Activated CD8-positive, alpha-beta memory T cell treated with anti-CD3 and anti-CD28 coated beads, Interleukin-2, amount 10 ng/mL, durations not matched to agents 7 days and 5 days (primary cell): ENCODE data around the gene TAF1D. TPM values are rescaled to one million over a fixed set of nuclear protein-coding genes. Genes with fewer than 3 reads are reported as not detected.
A peak's percentile ranks its signal among the peaks of the same experiment; 100 is the strongest.

Source experiments
- ATAC-seq: fragments of 150-1000 bp; cut with Tn5 transposase; one replicate; pipeline ENCODE4 v1.10.0; 2021; ENCODE audit warnings: moderate library complexity
- CTCF ChIA-PET: fragments of 350-600 bp; sonication (Branson Sonifier 250); formaldehyde crosslinking; loops from one replicate; lab custom pipeline; 2021; ENCODE audit warnings: antibody characterized with exemption; lab: Charles Lee
- DNase-seq: peaks from one replicate; pipeline ENCODE4 v3.0.0-alpha.2; 2020
- H3K27ac Mint-ChIP-seq: one replicate; pipeline ENCODE4 v1.8.0; 2021; ENCODE audit warnings: mild to moderate bottlenecking, mixed read lengths
- H3K27me3 Mint-ChIP-seq: one replicate; pipeline ENCODE4 v1.8.0; 2021; ENCODE audit warnings: mixed read lengths
- H3K36me3 Mint-ChIP-seq: one replicate; pipeline ENCODE4 v1.8.0; 2021; ENCODE audit warnings: mild to moderate bottlenecking, mixed read lengths
- H3K4me1 Mint-ChIP-seq: one replicate; pipeline ENCODE4 v1.8.0; 2021; ENCODE audit warnings: mixed read lengths
- H3K4me3 Mint-ChIP-seq: one replicate; pipeline ENCODE4 v1.8.0; 2021; ENCODE audit warnings: mild to moderate bottlenecking, moderate library complexity, mixed read lengths
- H3K9me3 Mint-ChIP-seq: one replicate; pipeline ENCODE4 v1.8.0; 2022; ENCODE audit warnings: low read depth, mixed read lengths
- total RNA-seq, 2 experiments: library from RNA; stranded (reverse); gene quantifications; one replicate each; pipeline ENCODE4 v1.2.3, GENCODE V29; 2021

The TAF1D gene
- total RNA-seq, 2 experiments from 2014 or later = 201 to 221 TPM

GRCh38 chr11:93743291-93743690, 2.0 kb upstream of the TAF1D start:
- H3K4me3 Mint-ChIP-seq = no peak overlapping the region
- no peak for ATAC-seq
- H3K9me3 Mint-ChIP-seq = no peaks in the 10 kb centered on the region
- H3K4me1 Mint-ChIP-seq = peaks cover 31% of the 10 kb centered on the region
- CTCF ChIA-PET = interaction anchor here (5.6 kb wide), 1 partner anchor 40 kb away, joined by 50 read pairs; the partner anchor contains the start of gene MED17
- H3K27me3 Mint-ChIP-seq = no peaks in the 10 kb centered on the region
- DNase-seq = no peak
- peak overlapping the region; percentile 15 for H3K27ac Mint-ChIP-seq
- peaks cover 36% of the 10 kb centered on the region for H3K36me3 Mint-ChIP-seq

GRCh38 chr11:93741882-93742226, 559 bp upstream of the TAF1D start:
- H3K4me1 Mint-ChIP-seq = peaks cover 45% of the 10 kb centered on the region
- H3K4me3 Mint-ChIP-seq = peak overlapping the region; percentile 95
- CTCF ChIA-PET = interaction anchor here (0.5 to 5.6 kb wide), 11 partner anchors 18 to 89 kb away, joined by 3 to 50 read pairs (median 3); partner anchors contain the start of gene MED17
- H3K27me3 Mint-ChIP-seq = no peaks in the 10 kb centered on the region
- peak overlapping the region; percentile 99 for H3K27ac Mint-ChIP-seq
- ATAC-seq (peak; percentile 3), DNase-seq (no peak)
- no peaks in the 10 kb centered on the region for H3K9me3 Mint-ChIP-seq
- H3K36me3 Mint-ChIP-seq = peaks cover 47% of the 10 kb centered on the region

- Mint-ChIP-seq H3K27ac (peak overlapping the region; percentile 99), H3K9me3 (no peaks in the 10 kb centered on the region), H3K4me3 (peak overlapping the region; percentile 95), H3K4me1 (peaks cover 55% of the 10 kb centered on the region), H3K36me3 (peaks cover 56% of the 10 kb centered on the region), H3K27me3 (no peaks in the 10 kb centered on the region)
- ATAC-seq (peak; percentile 41), DNase-seq (peak; percentile 78)
- CTCF ChIA-PET = interaction anchor here (0.7 to 5.6 kb wide), 3 partner anchors 21 to 43 kb away, joined by 4 to 50 read pairs (median 4); partner anchors contain the start of gene MED17
Observed at GRCh38 chr11:93740730-93741093, 583 bp downstream of the TAF1D start.

GRCh38 chr11:93740031-93740729, 1.1 kb downstream of the TAF1D start:
- H3K4me1 Mint-ChIP-seq = peaks cover 58% of the 10 kb centered on the region
- H3K36me3 Mint-ChIP-seq = peaks cover 58% of the 10 kb centered on the region
- peak overlapping the region; percentile 99 for H3K27ac Mint-ChIP-seq
- H3K9me3 Mint-ChIP-seq = no peaks in the 10 kb centered on the region
- ATAC-seq = no peak
- H3K4me3 Mint-ChIP-seq = peak overlapping the region; percentile 95
- CTCF ChIA-PET = interaction anchor here (0.6 to 5.6 kb wide), 4 partner anchors 27 to 68 kb away, joined by 3 to 50 read pairs (median 4); partner anchors contain the start of gene MED17
- DNase-seq = peak; percentile 55
- no peaks in the 10 kb centered on the region for H3K27me3 Mint-ChIP-seq

GRCh38 chr11:93738647-93739081, 2.6 kb downstream of the TAF1D start:
- H3K36me3 Mint-ChIP-seq = peaks cover 70% of the 10 kb centered on the region
- peak overlapping the region; percentile 87 for H3K27ac Mint-ChIP-seq
- H3K9me3 Mint-ChIP-seq = no peaks in the 10 kb centered on the region
- CTCF ChIA-PET = interaction anchor here (5.6 kb wide), 1 partner anchor 45 kb away, joined by 50 read pairs; the partner anchor contains the start of gene MED17
- DNase-seq (no peak), ATAC-seq (no peak)
- H3K27me3 Mint-ChIP-seq = no peaks in the 10 kb centered on the region
- H3K4me3 Mint-ChIP-seq = peak overlapping the region; percentile 95
- H3K4me1 Mint-ChIP-seq = peaks cover 67% of the 10 kb centered on the region

GRCh38 chr11:93737904-93738612, 3.2 kb downstream of the TAF1D start:
- Mint-ChIP-seq H3K27me3 (no peaks in the 10 kb centered on the region), H3K4me3 (peak overlapping the region; percentile 95), H3K27ac (peak overlapping the region; percentile 87), H3K36me3 (peaks cover 74% of the 10 kb centered on the region), H3K4me1 (peaks cover 71% of the 10 kb centered on the region), H3K9me3 (no peaks in the 10 kb centered on the region)
- CTCF ChIA-PET = interaction anchor here (5.6 kb wide), 1 partner anchor 45 kb away, joined by 50 read pairs; the partner anchor contains the start of gene MED17
- ATAC-seq (no peak), DNase-seq (no peak)

GRCh38 chr11:93736129-93736528, 5.2 kb downstream of the TAF1D start:
- CTCF ChIA-PET = interaction anchor here (0.9 kb wide), 1 partner anchor 48 kb away, joined by 3 read pairs; the partner anchor contains the start of gene MED17
- H3K36me3 Mint-ChIP-seq = peaks cover 86% of the 10 kb centered on the region
- H3K4me1 Mint-ChIP-seq = peaks cover 69% of the 10 kb centered on the region
- ATAC-seq (no peak), DNase-seq (no peak)
- peak overlapping the region; percentile 72 for H3K27ac Mint-ChIP-seq
- H3K27me3 Mint-ChIP-seq = no peaks in the 10 kb centered on the region
- H3K9me3 Mint-ChIP-seq = no peaks in the 10 kb centered on the region
- H3K4me3 Mint-ChIP-seq = no peak overlapping the region

GRCh38 chr11:93735627-93736026, 5.7 kb downstream of the TAF1D start:
- Mint-ChIP-seq H3K36me3 (peaks cover 83% of the 10 kb centered on the region), H3K4me1 (peaks cover 69% of the 10 kb centered on the region), H3K27ac (peak overlapping the region; percentile 72), H3K27me3 (no peaks in the 10 kb centered on the region), H3K4me3 (no peak overlapping the region), H3K9me3 (no peaks in the 10 kb centered on the region)
- DNase-seq (no peak), ATAC-seq (no peak)
- CTCF ChIA-PET = interaction anchor here (0.6 kb wide), 1 partner anchor 73 kb away, joined by 3 read pairs; no protein-coding TSS in a partner anchor

- H3K4me3 Mint-ChIP-seq = peak overlapping the region; percentile 35
- CTCF ChIA-PET = interaction anchor here (0.6 kb wide), 1 partner anchor 74 kb away, joined by 3 read pairs; no protein-coding TSS in a partner anchor
- no peak for DNase-seq
- peaks cover 83% of the 10 kb centered on the region for H3K36me3 Mint-ChIP-seq
- H3K4me1 Mint-ChIP-seq = peaks cover 70% of the 10 kb centered on the region
- H3K27me3 Mint-ChIP-seq = no peaks in the 10 kb centered on the region
- ATAC-seq = no peak
- no peaks in the 10 kb centered on the region for H3K9me3 Mint-ChIP-seq
- H3K27ac Mint-ChIP-seq = peak overlapping the region; percentile 54
Observed at GRCh38 chr11:93734427-93735222, 6.7 kb downstream of the TAF1D start.

- H3K36me3 Mint-ChIP-seq = peaks cover 82% of the 10 kb centered on the region
- H3K9me3 Mint-ChIP-seq = no peaks in the 10 kb centered on the region
- H3K27me3 Mint-ChIP-seq = no peaks in the 10 kb centered on the region
- DNase-seq (no peak), ATAC-seq (no peak)
- H3K4me1 Mint-ChIP-seq = peaks cover 63% of the 10 kb centered on the region
- H3K27ac Mint-ChIP-seq = peak overlapping the region; percentile 54
- CTCF ChIA-PET = no interaction called here
- peak overlapping the region; percentile 16 for H3K4me3 Mint-ChIP-seq
Observed at GRCh38 chr11:93733474-93733873, 7.8 kb downstream of the TAF1D start.

- Mint-ChIP-seq H3K27me3 (no peaks in the 10 kb centered on the region), H3K36me3 (peaks cover 80% of the 10 kb centered on the region), H3K9me3 (no peaks in the 10 kb centered on the region), H3K4me1 (peaks cover 52% of the 10 kb centered on the region), H3K27ac (peak overlapping the region; percentile 68), H3K4me3 (no peak overlapping the region)
- DNase-seq = no peak
- CTCF ChIA-PET = interaction anchor here (1.8 kb wide), 1 partner anchor 11 kb away, joined by 5 read pairs; no protein-coding TSS in a partner anchor
- no peak for ATAC-seq
Observed at GRCh38 chr11:93732237-93732892, 8.9 kb downstream of the TAF1D start.
